ENCODE results near the gene FAM20A. TPM values are rescaled to one million over a fixed set of nuclear protein-coding genes. Genes with fewer than 3 reads are reported as not detected.

FAM20A gene
- total RNA-seq, 1 donor from 2014 or later, result 5.2 TPM

- Histone ChIP-seq H3K4me3 (ENCODE audit: low read length in 3 of 3) (no peak overlapping the region), H3K9ac (ENCODE audit: low read depth in 1 of 3, low read length in 3 of 3) (no peak overlapping the region), H3K4me1 (ENCODE audit: control insufficient read depth in 3 of 3, insufficient read depth in 3 of 3, low read length in 3 of 3) (no peaks in the 10 kb centered on the region), H3K27me3 (ENCODE audit: control insufficient read depth in 3 of 3, insufficient read depth in 3 of 3, low read length in 3 of 3) (no peaks in the 10 kb centered on the region), H3K27ac (ENCODE audit: low read depth, low read length) (no peak overlapping the region), H3K9me3 (ENCODE audit: control insufficient read depth in 3 of 3, low read length in 3 of 3) (no peaks in the 10 kb centered on the region), H3K36me3 (ENCODE audit: control insufficient read depth in 3 of 3, insufficient read depth in 3 of 3, low read length in 3 of 3) (peaks cover 0 to 5% (median 3%) of the 10 kb centered on the region in 3 donors)
Measured at GRCh38 chr17:68556551-68556950, 44.6 kb downstream of the FAM20A start.

GRCh38 chr17:68544111-68544915, 56.9 kb downstream of the FAM20A start:
- Histone ChIP-seq H3K36me3 (ENCODE audit: control insufficient read depth in 3 of 3, insufficient read depth in 3 of 3, low read length in 3 of 3) (peaks cover 19 to 33% (median 22%) of the 10 kb centered on the region in 3 donors), H3K27ac (ENCODE audit: low read depth, low read length) (no peak overlapping the region)

DNA sequence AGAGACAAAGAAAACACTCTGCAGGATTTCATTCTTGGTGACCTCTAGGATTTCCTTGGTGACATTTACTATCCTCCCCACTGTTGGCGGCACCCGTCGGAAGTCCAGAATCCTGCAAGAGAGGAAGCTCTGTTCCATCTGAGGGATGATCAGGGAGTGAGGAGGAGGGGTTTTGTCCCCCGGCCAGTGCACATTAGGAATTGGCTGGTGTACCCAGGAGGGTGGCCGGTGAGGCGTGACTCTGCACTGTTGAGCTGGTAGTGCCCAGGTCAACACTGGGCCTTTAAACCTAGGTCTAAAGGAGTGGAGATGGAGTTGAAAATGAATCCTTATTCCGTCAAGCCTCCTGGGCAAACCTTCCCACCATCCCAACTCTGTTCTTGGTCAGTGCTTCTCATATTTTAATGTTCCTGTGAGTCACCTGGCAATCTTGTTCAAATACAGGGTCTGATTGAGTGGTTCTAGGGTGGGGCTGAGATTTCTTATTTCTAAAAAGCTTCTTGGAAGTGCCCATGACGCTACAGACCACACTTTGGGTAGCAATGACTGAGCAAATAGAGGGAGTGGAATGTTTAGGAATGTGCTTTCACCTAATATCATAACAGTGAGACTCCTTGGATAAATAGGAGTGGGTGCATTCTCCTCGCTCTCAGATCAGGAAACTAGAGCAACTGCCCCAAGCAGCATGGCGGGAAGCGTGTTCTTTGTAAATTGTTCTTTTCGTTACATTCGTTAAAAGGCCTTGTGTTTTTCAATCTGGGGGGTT, 58.3 kb downstream of the FAM20A start:
- Histone ChIP-seq H3K27ac (ENCODE audit: low read depth, low read length) (no peak overlapping the region), H3K36me3 (ENCODE audit: control insufficient read depth in 3 of 3, insufficient read depth in 3 of 3, low read length in 3 of 3) (peaks cover 19 to 40% (median 26%) of the 10 kb centered on the region in 3 donors), H3K9ac (ENCODE audit: low read depth in 1 of 3, low read length in 3 of 3) (no peak overlapping the region), H3K4me3 (ENCODE audit: low read length in 3 of 3) (no peak overlapping the region), H3K27me3 (ENCODE audit: control insufficient read depth in 3 of 3, insufficient read depth in 3 of 3, low read length in 3 of 3) (no peaks in the 10 kb centered on the region), H3K9me3 (ENCODE audit: control insufficient read depth in 3 of 3, low read length in 3 of 3) (no peaks in the 10 kb centered on the region), H3K4me1 (ENCODE audit: control insufficient read depth in 3 of 3, insufficient read depth in 3 of 3, low read length in 3 of 3) (peaks cover under 1 to 6% (median under 1%) of the 10 kb centered on the region in 3 donors)

More at GRCh38 chr17:68544111-68544915, 56.9 kb downstream of the FAM20A start:
- no peak overlapping the region for H3K9ac ChIP-seq (ENCODE audit: low read depth in 1 of 3, low read length in 3 of 3)
- H3K4me3 ChIP-seq (ENCODE audit: low read length in 3 of 3), result no peak overlapping the region
- no peaks in the 10 kb centered on the region for H3K9me3 ChIP-seq (ENCODE audit: control insufficient read depth in 3 of 3, low read length in 3 of 3)
- H3K27me3 ChIP-seq (ENCODE audit: control insufficient read depth in 3 of 3, insufficient read depth in 3 of 3, low read length in 3 of 3), result no peaks in the 10 kb centered on the region
- H3K4me1 ChIP-seq (ENCODE audit: control insufficient read depth in 3 of 3, insufficient read depth in 3 of 3, low read length in 3 of 3), result peaks cover 0 to 6% (median 0%) of the 10 kb centered on the region in 3 donors

DNA sequence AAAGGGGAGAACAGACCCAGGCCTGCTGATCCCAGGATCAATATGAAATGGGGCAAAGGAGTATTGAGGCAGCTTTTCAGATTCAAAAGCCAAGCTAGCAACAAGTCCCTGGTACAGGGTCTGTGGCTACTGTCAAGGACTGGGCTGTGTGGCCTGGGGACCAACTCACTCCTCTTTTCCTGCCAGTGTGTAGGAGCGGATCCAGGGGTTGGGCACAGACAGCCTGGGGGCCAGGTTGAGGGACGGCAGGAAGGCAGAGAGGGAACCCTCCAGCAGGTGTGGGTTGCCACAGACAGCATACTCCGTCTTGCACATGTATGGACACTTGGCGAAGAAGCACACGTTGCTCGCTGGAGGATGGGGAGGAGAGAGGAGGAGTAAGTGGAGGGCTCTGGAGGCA, 59.4 kb downstream of the FAM20A start:
- Histone ChIP-seq H3K36me3 (ENCODE audit: control insufficient read depth in 3 of 3, insufficient read depth in 3 of 3, low read length in 3 of 3) (peaks cover 27 to 51% (median 36%) of the 10 kb centered on the region in 3 donors), H3K4me3 (ENCODE audit: low read length in 3 of 3) (no peak overlapping the region), H3K27ac (ENCODE audit: low read depth, low read length) (no peak overlapping the region), H3K4me1 (ENCODE audit: control insufficient read depth in 3 of 3, insufficient read depth in 3 of 3, low read length in 3 of 3) (peaks cover 8 to 14% (median 11%) of the 10 kb centered on the region in 3 donors), H3K9ac (ENCODE audit: low read depth in 1 of 3, low read length in 3 of 3) (no peak overlapping the region), H3K27me3 (ENCODE audit: control insufficient read depth in 3 of 3, insufficient read depth in 3 of 3, low read length in 3 of 3) (no peaks in the 10 kb centered on the region), H3K9me3 (ENCODE audit: control insufficient read depth in 3 of 3, low read length in 3 of 3) (no peaks in the 10 kb centered on the region)

- Histone ChIP-seq H3K4me1 (ENCODE audit: control insufficient read depth in 3 of 3, insufficient read depth in 3 of 3, low read length in 3 of 3) (peaks cover 8 to 14% (median 11%) of the 10 kb centered on the region in 3 donors), H3K9ac (ENCODE audit: low read depth in 1 of 3, low read length in 3 of 3) (no peak overlapping the region), H3K27me3 (ENCODE audit: control insufficient read depth in 3 of 3, insufficient read depth in 3 of 3, low read length in 3 of 3) (no peaks in the 10 kb centered on the region), H3K9me3 (ENCODE audit: control insufficient read depth in 3 of 3, low read length in 3 of 3) (no peaks in the 10 kb centered on the region), H3K36me3 (ENCODE audit: control insufficient read depth in 3 of 3, insufficient read depth in 3 of 3, low read length in 3 of 3) (peaks cover 27 to 57% (median 38%) of the 10 kb centered on the region in 3 donors), H3K27ac (ENCODE audit: low read depth, low read length) (no peak overlapping the region), H3K4me3 (ENCODE audit: low read length in 3 of 3) (no peak overlapping the region)
Measured at GRCh38 chr17:68540981-68541380, 60.2 kb downstream of the FAM20A start.

DNA sequence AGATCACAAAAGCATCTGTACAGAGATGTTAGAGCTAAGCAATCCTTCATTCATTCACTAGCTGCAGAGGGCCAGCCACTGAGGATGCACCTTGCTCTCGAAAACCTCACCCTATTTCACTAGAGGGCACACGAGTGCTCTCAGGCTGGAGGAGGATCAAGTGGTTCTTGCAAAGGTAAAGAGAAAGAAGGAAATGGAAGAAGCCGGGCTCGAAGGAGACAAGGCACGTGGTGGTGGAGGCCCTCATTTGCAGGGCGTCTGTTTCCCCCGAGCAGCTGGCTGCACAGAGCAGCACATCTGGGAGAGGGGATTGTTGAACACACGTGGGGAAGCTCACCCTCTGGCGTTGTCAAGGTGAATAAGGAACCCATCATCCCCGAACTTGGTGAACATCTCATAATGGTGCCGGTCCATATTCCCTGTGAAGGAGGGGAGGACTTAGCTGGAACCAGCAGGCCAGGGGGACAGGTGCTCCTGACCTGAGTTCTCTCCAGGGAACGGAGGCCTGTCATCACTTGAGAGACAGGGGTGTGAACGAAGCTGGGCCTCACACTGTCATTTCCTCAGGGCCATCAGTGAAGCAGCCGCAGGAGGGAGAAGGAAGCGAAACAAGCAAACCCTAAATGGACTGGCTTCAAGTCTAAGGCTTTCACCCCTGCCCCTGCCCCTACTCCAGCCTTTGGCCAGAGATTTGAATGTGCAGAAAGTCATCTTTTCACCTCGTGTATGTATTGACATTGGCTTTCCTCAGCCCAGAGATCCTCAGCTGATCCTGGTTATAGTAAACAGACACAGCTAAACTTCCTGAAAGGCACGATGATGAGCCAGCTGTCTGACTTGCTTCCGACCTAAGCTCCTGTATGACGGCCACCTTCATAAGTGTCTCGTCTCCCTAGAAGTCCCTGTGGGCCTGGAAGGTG, 61.4 kb downstream of the FAM20A start:
- Histone ChIP-seq H3K4me1 (ENCODE audit: control insufficient read depth in 3 of 3, insufficient read depth in 3 of 3, low read length in 3 of 3) (peaks cover 8 to 14% (median 11%) of the 10 kb centered on the region in 3 donors), H3K9ac (ENCODE audit: low read depth in 1 of 3, low read length in 3 of 3) (no peak overlapping the region), H3K27ac (ENCODE audit: low read depth, low read length) (no peak overlapping the region), H3K4me3 (ENCODE audit: low read length in 3 of 3) (no peak overlapping the region), H3K27me3 (ENCODE audit: control insufficient read depth in 3 of 3, insufficient read depth in 3 of 3, low read length in 3 of 3) (no peaks in the 10 kb centered on the region), H3K9me3 (ENCODE audit: control insufficient read depth in 3 of 3, low read length in 3 of 3) (no peaks in the 10 kb centered on the region), H3K36me3 (ENCODE audit: control insufficient read depth in 3 of 3, insufficient read depth in 3 of 3, low read length in 3 of 3) (peaks cover 27 to 66% (median 40%) of the 10 kb centered on the region in 3 donors)

DNA sequence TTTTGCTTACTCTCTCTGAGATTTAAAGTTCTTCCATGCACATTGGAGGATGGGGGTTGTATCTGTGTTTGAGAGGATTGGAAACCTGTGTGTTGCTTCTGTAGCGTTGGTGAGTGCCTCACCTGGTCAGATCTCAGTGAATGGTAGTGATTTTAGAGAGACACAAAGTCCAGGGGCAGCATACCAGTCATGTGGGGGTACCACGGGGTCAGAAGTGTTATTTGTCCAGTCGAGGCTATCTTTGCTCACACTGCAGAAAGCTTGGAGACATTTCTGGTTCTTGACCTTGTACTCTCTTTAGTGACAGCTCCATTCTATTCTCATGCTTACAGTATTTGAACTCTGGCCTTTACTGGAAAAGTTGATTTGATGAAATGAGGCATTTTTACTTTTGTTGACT, 65.2 kb downstream of the FAM20A start:
- no peak overlapping the region for H3K4me3 ChIP-seq (ENCODE audit: low read length in 3 of 3)
- no peaks in the 10 kb centered on the region for H3K27me3 ChIP-seq (ENCODE audit: control insufficient read depth in 3 of 3, insufficient read depth in 3 of 3, low read length in 3 of 3)
- no peak overlapping the region for H3K9ac ChIP-seq (ENCODE audit: low read depth in 1 of 3, low read length in 3 of 3)
- H3K36me3 ChIP-seq (ENCODE audit: control insufficient read depth in 3 of 3, insufficient read depth in 3 of 3, low read length in 3 of 3), result peaks cover 30 to 65% (median 55%) of the 10 kb centered on the region in 3 donors
- no peaks in the 10 kb centered on the region for H3K9me3 ChIP-seq (ENCODE audit: control insufficient read depth in 3 of 3, low read length in 3 of 3)
- peaks cover 8 to 11% (median 8%) of the 10 kb centered on the region in 3 donors for H3K4me1 ChIP-seq (ENCODE audit: control insufficient read depth in 3 of 3, insufficient read depth in 3 of 3, low read length in 3 of 3)
- no peak overlapping the region for H3K27ac ChIP-seq (ENCODE audit: low read depth, low read length)

DNA sequence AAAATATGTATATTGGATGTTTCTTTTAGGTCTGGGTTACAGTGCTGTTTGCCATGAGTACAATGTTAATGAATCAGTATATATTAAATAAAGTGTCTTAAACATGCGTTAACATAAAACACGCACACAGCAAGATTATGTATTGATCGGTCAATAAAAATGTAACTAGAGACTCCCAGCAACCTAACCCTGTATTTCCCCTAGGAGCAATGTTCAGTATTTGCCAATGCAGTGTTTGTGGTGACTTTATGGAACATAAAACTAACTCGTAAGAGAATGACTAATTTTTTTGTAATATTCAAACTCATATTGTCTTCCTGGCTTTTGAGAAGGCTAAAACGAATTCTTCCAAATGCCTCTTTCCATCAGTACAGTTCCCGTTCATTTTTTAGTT, 66.5 kb downstream of the FAM20A start:
- Histone ChIP-seq H3K36me3 (ENCODE audit: control insufficient read depth in 3 of 3, insufficient read depth in 3 of 3, low read length in 3 of 3) (peaks cover 28 to 64% (median 53%) of the 10 kb centered on the region in 3 donors), H3K9me3 (ENCODE audit: control insufficient read depth in 3 of 3, low read length in 3 of 3) (no peaks in the 10 kb centered on the region), H3K27ac (ENCODE audit: low read depth, low read length) (no peak overlapping the region), H3K9ac (ENCODE audit: low read depth in 1 of 3, low read length in 3 of 3) (peak overlapping the region in 1 of 3 donors; percentile 5), H3K4me1 (ENCODE audit: control insufficient read depth in 3 of 3, insufficient read depth in 3 of 3, low read length in 3 of 3) (peaks cover 8 to 11% (median 8%) of the 10 kb centered on the region in 3 donors), H3K27me3 (ENCODE audit: control insufficient read depth in 3 of 3, insufficient read depth in 3 of 3, low read length in 3 of 3) (no peaks in the 10 kb centered on the region), H3K4me3 (ENCODE audit: low read length in 3 of 3) (no peak overlapping the region)

GRCh38 chr17:68533887-68534694, 67.1 kb downstream of the FAM20A start:
- Histone ChIP-seq H3K27me3 (ENCODE audit: control insufficient read depth in 3 of 3, insufficient read depth in 3 of 3, low read length in 3 of 3) (no peaks in the 10 kb centered on the region), H3K9ac (ENCODE audit: low read depth in 1 of 3, low read length in 3 of 3) (no peak overlapping the region), H3K4me1 (ENCODE audit: control insufficient read depth in 3 of 3, insufficient read depth in 3 of 3, low read length in 3 of 3) (peaks cover 8 to 11% (median 8%) of the 10 kb centered on the region in 3 donors), H3K27ac (ENCODE audit: low read depth, low read length) (no peak overlapping the region), H3K4me3 (ENCODE audit: low read length in 3 of 3) (no peak overlapping the region), H3K9me3 (ENCODE audit: control insufficient read depth in 3 of 3, low read length in 3 of 3) (no peaks in the 10 kb centered on the region), H3K36me3 (ENCODE audit: control insufficient read depth in 3 of 3, insufficient read depth in 3 of 3, low read length in 3 of 3) (peaks cover 30 to 64% (median 54%) of the 10 kb centered on the region in 3 donors)
